HG02970 (cell line): ENCODE results near the gene ACSM6.

Experiments used
- ATAC-seq: cut with Tn5 transposase; IDR thresholded peaks from one replicate; pipeline ENCODE4 v1.9.1; 2021; ENCODE audit warnings: mild to moderate bottlenecking, moderate library complexity, moderate number of reproducible peaks; ENCODE audit not compliant: unreplicated experiment, low FRiP score

Gene ACSM6

GRCh38 chr10:95265572-95265971 is 71.5 kb downstream of the ACSM6 start:
- ATAC-seq = no peak

GRCh38 chr10:95266674-95267095 is 72.6 kb downstream of the ACSM6 start:
- peak; percentile 64 for ATAC-seq

GRCh38 chr10:95267251-95267650 is 73.2 kb downstream of the ACSM6 start:
- no peak for ATAC-seq

- ATAC-seq = no peak
Measured at GRCh38 chr10:95268438-95268837, 74.4 kb downstream of the ACSM6 start.

- no peak for ATAC-seq
Measured at GRCh38 chr10:95273393-95274312, 79.6 kb downstream of the ACSM6 start.

- ATAC-seq = no peak
Measured at GRCh38 chr10:95275726-95276366, 81.8 kb downstream of the ACSM6 start.

- ATAC-seq = no peak
Measured at GRCh38 chr10:95276367-95277200, 82.5 kb downstream of the ACSM6 start.

- ATAC-seq = no peak
Measured at GRCh38 chr10:95277201-95277570, 83.1 kb downstream of the ACSM6 start.

GRCh38 chr10:95277614-95278013 is 83.6 kb downstream of the ACSM6 start:
- no peak for ATAC-seq
